OCI-M1 (cell line): ENCODE results near the gene KCNIP4.

Source experiments
- DNase-seq: peaks from one replicate; lab custom pipeline; 2025; lab: John Stamatoyannopoulos, UW

The KCNIP4 gene

DNA sequence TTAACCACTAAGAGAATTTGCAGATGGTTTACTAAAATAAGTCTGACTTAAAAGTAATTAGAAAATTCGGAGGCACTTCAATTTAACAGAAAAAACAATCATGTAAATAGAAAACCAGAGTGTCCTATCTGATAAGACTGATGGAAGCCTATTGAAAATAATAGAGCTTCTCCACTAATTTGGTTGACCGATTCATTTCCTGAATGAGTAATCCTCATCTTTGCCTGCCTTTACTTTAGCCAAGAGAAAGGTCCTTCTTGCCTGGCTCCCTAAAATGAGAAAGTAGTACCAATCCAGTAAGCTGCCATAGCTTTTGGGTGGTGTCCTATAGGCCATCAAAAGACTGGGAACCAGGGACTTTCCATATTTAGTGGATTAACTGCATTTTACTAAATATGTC, 48.4 kb downstream of the KCNIP4 start:
- DNase-seq: no peak

DNA sequence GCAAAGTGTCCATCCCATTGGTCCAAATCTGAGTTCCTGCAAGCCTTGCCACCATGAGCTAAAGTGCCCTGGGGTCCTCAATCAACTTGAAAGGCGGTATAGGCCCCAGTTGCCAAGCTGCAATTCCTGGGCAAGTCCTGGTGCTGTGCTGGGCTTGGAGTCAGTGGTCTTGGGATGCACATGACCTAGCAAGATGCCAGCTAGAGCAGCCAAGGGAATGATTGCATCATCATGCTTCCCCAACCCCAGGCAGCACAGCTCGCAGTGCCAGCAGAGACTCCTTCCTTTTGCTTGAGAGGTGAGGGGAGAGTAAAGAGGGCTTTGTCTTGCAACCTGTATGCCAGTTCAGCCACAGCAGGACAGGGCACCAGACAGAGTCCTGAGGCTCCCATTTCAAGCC, 50.5 kb downstream of the KCNIP4 start:
- DNase-seq: no peak

DNA sequence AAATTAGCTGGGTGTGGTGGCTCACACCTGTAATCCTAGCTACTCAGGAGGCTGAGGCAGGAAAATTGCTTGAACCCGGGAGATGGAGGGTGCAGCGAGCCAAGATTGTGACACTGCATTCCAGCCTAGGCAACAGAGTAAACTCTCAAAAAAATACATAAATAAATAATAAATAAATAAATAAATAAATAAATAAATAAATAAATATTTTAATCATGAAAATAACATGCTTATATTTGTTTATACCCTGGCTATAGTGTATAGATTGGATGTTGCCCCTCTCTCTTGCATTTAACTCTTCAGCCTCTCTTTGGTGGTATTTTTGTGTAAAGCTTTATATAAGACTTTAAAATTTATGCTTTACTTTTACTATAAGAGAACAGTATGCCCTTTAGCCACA, 51.8 kb downstream of the KCNIP4 start:
- DNase-seq: no peak

DNA sequence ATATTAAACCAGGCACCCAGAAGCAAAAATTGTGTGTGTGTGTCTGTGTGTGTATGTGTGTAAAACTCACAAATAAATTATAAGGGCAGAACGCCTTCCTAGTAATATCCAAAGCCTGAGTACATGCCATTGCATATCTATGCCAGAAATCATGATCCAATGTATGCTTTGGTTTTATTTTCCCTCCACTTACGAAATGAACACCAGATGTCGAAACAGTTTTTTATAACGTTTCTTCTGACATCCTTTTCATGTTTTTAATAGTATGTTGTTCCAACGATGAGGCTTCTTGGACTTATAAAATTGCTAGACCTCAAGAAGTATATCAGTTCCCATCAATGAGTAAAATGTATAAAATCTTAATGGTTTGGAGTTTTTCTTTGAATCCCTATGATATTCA, 55.4 kb downstream of the KCNIP4 start:
- DNase-seq: no peak

DNA sequence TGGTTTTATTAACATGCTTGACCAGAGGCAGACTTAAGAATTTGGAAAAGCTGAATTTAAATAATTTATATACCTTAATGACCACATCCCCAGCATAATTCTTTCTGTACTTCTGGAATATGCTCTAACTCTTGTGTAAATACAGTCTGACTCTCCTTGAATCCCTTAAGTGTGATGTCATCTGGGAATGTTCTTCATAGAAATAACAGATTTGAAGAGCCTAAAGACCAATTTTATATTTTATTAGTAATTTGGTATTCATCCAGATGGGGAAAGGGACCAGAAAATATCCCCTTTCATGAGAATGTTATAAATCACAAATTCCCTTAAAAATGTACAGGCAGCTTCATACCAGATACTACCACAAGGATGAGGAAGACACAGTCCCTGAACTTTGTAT, 58.3 kb downstream of the KCNIP4 start:
- DNase-seq: no peak

DNA sequence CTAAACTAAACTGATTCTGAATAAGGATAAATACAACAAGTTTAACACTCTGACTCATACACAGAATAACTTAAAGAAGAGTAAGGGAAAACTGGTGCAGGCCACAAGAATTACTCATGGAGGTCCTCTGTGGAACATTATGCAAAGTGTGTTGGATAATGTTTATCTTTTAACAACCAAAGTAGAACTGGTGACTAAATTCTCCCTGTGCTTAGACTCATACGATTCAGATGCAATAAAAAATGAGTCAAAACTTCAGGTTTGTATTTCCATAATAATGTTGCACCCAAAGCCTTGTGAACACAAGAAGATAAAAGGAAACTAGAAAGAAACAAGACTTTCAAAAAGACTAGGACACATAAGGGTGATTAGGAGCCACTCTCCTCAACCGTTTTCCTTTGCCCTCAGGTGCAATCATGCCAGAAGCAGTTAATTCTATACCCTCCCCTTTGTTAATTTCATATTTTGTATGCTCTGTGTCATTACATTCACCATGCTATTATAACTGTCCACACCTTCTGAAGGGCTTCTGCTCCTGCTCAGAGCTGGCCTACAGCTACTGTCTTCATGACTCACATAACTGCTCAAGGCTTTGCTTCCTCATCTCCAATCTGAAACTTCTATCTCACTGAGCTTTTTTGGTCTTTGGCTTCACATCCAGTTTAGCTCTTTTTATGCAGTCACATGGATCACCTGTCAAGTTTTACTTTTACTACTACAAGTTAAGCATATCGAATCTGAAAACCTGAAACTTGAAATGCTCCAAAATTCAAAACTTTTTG, 60.2 kb downstream of the KCNIP4 start:
- DNase-seq: no peak

- no peak for DNase-seq
These were observed 61.1 kb downstream of the KCNIP4 start for GRCh38 chr4:21887481-21887880.

DNA sequence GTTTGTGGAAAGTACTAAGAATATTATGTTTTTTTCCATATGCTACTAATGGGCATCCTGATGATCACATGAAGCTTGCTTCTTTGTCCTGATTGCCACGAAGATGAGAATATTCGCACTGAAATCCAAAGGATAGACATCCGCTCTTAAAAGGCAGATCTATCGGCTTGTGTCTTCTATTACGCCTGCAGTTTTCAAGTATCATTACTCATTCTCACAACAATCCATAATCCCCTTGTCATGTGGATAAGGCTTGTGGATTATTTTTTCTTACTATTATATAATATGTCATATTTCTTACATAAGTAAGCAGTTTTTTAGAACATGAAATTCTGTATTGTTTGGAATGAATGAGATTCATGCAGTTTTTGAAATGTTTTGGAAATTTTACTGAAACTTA, 62.8 kb downstream of the KCNIP4 start:
- DNase-seq: no peak

DNA sequence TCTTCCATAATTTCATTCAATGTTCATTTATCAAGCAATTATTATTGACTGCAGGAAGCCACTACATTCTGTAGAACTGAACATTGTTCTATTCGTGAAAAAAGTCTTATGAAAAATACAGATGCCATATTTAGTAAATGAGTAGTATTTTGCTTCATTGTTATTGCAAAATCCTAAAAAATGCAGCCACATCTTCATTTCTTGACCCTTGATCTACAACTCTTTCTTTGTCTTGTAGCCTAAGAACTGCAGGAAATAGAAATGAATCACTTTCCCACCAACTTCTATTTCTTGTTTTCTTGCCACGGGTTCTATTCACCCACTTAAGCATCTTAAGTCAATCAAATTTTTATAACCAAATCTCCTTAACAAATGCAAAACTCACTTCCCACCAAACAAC, 63.3 kb downstream of the KCNIP4 start:
- DNase-seq: no peak

GRCh38 chr4:21884615-21885014, 64.0 kb downstream of the KCNIP4 start:
- DNase-seq: no peak

DNA sequence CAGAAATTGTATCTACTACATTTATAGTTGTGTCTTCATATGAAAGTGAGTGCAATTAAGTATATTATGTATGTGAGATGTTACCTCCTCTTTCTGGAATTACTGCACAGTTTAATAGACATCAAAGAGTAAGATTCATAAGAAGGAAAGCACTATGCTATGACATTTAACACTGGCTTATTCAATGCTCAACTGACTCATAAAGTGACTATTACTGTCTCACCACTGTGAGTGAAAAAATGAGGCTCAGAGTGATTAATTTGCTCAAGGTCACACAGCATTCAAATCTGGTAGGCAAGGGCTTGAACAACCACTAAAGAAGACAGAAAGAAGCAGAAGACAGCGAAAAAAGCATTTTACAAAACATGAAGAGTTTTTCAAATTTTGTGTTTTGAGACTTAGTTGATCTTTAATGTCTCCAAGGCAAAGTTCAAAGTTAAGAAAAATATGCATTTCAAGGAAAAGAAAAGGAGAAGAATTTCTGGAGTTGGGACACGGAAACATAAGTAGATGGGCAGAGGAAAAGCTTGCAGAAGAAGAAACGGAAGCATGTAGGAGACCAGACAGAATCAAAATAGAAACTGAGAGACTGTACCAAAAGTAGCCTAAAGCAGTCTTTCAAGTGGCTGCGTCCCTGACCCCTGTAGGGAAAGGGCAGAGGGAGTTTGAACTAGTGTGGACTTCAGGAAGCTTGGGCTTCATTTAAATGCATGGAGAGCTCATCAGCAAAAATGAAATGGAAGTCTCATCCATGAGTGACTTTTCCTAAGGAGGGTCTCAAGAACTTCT, 66.3 kb downstream of the KCNIP4 start:
- DNase-seq: no peak

DNA sequence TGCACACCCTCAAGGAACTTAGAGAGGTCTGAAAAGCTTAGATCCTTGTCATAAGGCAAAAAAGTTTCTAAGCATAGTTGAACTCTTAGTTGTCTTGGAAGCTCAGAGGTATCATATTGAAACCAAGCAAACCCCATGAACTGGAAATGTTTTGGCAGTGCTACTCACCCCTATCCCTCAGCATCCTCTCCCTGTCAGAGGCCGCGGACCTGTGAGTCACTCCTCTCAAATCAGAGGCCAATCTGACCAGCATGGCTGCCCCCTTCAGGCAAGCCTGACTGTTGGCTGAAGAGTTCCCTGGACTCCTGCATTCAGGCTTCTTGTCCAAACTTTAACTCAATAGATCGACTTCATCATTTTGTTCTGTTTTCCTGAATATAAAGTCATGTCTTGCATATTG, 69.4 kb downstream of the KCNIP4 start:
- DNase-seq: peak; percentile 51

DNA sequence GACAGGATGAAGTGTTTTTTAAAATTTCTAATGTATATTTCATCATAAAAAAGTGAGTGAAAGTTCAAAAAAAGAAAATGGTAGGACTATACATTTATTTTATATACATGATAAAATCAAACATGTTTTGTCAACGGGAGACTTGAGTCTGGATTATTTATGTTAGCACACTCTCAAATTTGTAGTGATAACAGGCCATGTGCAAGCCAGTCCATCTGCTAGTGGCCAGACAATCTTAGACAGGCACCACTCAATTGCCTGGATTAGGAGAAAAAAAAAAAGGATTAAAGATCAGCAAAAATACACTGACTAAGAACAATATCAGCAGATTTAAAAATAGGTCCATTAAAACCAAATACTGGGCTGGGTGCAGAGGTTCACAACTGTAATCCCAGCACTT, 71.9 kb downstream of the KCNIP4 start:
- DNase-seq: no peak

DNA sequence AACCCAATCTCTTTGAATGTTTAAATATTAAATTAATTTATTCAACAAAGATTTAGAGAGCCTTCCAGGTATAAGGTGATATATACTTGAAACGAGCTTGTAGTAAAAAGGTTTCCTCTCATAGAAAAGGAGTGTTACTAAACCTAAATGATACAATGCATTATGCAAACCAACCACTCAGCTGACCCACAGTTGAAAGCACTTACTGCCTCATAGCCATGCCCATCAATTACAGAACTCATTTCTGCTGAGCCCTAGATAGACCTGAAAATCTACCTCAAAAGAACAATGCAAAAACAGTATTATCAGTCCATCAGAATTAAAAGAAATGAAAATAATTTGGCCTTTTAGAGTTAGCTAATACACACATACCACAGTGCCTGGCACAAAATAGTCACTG, 75.4 kb downstream of the KCNIP4 start:
- no peak for DNase-seq

DNA sequence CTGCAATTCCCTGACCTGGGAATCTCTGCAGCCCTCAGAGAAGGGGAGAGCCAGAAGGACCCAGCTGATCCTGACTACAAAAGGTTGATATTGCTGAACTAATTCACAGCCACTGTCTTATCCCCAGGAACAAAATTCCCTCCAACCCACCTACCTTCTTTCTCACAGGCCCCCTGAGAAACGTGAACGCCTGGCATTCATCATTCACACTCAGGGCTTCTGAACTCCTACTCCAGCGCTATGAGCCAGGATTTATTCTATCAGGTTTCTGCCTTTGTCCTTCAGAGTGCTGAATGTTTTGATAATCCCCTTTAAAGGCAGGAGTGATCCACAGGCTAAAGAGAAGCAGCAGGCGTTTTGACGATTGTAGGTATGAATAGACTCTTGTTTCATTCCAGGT, 76.5 kb downstream of the KCNIP4 start:
- no peak for DNase-seq

DNA sequence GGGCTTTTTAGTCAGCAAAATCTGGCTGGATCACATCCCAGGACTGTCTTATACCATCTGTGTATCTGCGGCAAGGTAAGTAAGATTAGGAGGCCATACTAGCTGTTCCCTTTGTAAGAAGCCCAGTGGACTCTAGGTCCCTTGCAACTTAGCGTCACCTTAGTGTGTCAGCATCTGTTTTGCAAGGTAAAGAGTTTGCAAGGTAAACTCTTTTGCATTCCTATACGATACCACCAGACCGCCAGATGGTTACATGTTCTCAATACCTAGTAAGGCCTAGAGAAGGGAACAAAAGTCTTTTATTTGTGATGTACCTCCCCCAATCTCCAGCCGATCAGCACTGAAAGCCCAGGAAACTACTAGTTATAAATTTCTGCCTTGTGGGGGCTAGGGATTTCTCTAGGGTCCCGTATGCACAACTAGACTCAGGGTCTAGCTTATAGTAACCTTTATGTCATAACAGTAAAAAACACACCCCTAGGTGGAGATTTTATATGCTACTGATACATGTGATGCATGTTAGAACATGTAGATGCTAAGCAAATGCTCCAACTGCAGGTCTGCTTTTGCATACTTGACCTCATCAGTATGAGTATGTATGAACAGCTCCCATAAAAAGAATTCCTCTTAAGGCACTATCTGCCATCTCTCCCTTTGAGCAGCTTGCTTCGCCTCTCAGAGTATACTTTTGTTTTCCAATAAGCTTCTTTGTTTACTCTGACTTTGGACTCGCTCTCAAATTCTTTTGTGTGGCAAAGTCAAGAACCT, 78.4 kb downstream of the KCNIP4 start:
- DNase-seq: no peak

GRCh38 chr4:21864686-21865085, 83.9 kb downstream of the KCNIP4 start:
- no peak for DNase-seq

DNA sequence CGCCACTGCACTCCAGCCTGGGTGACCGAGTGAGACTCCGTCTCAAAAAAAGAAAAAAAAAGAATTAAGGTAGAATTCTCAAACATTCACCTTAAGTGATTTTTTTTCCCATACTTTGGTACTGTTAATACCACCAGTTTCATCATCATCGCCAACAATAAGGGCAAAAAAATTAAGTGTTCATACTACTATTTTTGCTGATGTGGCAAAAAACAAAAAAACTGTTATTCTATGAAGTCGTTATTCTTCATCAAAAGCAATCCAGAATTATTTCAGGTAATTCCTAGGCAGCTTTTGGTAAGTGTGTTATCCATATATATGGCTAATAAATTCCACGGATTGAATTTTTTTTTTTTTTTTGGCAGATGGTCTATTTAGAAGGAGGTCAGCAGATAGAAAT, 85.7 kb downstream of the KCNIP4 start:
- no peak for DNase-seq

GRCh38 chr4:21858971-21859370, 89.6 kb downstream of the KCNIP4 start:
- no peak for DNase-seq

DNA sequence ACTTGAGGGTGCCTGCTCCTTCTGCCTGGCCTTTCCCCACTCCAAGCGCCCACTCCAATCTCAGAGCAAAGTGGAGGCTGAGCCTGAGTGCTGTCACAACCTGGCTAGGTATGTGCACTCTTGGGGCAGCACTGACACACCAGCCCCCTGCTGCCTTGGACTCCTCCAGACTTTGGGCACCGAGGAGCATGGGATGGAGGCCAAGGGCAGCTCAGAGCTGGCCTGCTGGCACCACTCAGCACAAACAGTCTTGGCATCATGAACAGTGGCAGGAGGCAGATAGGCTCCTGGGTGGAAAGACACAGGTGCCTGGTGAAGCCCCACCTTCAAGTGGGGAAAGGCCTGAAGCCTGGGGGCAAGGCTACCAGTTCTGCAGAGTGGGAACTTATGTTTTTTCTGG, 91.8 kb downstream of the KCNIP4 start:
- DNase-seq: no peak

DNA sequence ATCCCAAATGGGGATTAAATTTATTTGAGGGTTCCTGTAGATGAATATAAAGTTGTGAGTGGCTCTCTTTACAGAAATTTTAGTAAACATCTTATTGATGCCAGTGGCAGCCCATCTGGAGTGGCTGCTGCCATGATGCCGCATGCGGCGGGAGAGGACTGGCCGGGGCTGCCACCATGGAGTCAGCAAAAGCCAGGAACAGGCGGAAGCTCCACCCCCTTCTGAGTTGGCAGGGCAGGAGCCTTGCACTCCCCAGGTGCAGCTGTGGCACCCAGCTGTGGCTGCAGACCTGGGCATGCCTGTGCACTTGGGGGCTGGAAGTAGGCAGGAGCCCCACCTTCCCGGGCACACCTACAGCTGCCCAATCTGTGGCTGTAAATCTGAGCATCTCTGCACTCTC, 92.3 kb downstream of the KCNIP4 start:
- DNase-seq: no peak

GRCh38 chr4:21849077-21849476, 99.5 kb downstream of the KCNIP4 start:
- no peak for DNase-seq

GRCh38 chr4:21848021-21848420, 100.6 kb downstream of the KCNIP4 start:
- no peak for DNase-seq
